Activated CD8-positive, alpha-beta memory T cell treated with anti-CD3 and anti-CD28 coated beads, Interleukin-2, amount 50 U/mL, for 24 hours (primary cell): ENCODE data around the gene PHLPP2.
A peak's percentile ranks its signal among the peaks of the same experiment; 100 is the strongest.
"Not testable (repeated sequence)": the region's sequence is repeated elsewhere in the genome, so short reads cannot be mapped to it uniquely, and the experiment has no call there.

Source experiments
- DNase-seq: peaks from one replicate; pipeline ENCODE4 v3.0.0-alpha.2; 2020; ENCODE audit errors: extremely low read depth

PHLPP2 gene

DNA sequence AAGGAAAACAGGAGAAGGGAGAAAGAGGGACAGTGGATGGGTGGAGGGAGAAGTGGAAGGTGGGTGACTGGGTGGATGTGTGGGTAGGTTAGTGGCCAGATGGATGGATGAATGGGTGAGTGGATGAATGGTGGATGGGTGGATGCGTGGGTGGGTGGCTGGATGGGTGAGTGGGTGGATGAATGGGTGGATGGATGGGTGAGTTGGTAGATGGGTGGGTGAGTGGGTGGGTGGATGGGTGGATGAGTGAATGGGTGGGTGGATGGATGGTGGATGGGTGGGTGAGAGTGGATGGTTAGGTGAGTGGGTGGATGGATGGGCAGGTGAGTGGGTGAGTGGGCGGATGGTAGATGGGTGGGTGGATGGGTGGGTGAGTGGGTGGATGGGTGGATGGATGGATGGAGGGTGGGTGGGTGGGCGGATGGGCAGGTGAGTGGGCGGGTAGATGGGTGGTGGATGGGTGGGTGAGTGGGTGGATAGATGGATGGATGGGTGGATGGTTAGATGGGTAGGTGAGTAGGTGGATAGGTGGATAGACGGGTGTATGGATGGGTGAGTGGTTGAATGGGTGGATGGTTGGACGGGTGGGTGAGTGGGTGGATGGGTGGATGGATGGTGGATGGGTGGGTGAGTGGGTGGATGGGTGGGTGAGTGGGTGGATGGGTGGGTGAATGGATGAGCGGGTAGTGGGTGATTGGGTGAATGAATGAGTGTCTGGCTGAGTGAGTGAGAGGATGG lies 99.2 kb downstream of the PHLPP2 start:
- DNase-seq: no peak

GRCh38 chr16:71623597-71623996 lies 100.9 kb downstream of the PHLPP2 start:
- no peak for DNase-seq

GRCh38 chr16:71622088-71622487 lies 102.4 kb downstream of the PHLPP2 start:
- DNase-seq: no peak

DNA sequence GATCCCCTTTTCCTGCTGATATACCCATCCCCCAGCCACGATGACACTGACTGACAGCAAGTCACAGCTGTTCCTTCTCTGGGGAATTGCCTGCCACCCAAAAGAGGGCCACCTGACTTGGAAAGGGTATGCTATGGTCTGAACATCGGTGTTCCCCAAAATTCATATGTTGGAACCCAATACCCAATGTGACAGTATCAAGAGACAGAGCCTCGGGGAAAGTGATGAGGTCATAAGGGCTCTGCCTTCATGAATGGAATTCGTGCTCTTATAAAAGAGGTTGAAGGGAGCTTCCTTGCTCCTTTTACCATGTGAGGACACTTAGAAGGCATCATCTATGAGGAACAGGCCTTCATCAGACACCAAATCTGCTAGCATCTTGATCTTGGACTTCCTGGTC lies 106.1 kb downstream of the PHLPP2 start:
- DNase-seq: no peak

DNA sequence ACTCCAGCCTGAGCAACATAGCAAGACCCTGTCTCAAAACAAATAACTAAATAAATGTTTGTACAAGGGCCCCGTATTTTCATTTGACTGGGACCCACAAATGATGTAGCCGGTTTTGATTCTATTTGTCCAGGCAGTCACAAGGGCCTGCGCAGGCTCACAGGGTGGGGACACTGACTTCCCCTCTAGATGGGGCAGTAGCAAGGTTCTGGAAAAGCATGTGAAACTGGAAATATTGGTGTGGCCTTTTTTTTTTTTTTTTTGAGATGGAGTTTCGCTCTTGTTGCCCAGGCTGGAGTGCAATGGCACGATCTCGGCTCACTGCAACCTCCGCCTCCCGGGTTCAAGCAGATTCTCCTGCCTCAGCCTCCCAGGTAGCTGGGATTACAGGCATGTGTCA lies 109.5 kb downstream of the PHLPP2 start:
- not testable (repeated sequence) for DNase-seq

DNA sequence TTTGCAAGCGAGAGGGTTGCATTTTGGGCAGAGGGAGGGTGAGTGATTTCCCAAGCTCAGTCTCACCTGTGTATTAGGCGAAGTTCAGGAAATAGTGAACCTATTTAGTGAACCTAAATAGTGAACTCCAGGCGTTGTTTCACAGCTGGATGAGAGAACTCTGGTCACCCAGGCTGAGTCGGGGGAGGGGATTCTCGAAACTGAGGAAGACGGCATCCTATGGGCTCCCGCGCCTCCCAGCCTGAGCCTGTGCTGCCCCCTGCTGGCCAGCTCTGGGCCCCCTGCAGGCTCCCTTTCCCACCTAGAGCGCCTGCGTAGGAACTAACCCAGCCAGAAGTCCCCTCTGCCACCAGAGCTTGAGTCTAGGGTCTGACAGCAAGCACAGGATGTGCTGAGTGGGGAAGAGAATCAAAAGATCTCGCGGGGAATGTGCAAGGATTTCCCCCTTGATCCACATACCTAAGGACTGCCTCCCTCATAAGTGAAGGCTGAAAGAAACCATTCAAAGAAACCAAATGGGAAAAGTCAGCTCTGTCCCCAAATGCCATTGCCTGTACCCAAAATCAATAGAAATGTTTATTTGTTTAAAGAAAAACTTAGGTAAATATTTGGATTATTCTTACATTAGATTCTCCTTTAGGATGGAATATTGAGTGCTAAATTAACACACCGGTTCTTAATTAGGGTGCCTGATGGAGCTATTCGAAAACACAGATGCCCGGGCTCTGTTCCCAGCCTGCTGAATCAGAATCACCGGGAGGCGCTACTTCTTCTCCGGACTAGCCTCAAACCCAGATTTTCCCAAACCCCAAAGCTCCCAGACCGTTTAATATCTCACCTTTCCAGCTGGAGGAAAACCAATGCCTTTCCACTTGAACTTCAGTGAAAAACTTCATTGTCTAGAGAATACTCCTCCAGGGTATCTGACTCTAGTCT lies 113.3 kb downstream of the PHLPP2 start:
- DNase-seq: peak; percentile 36

GRCh38 chr16:71610447-71610846 lies 114.1 kb downstream of the PHLPP2 start:
- no peak for DNase-seq

DNA sequence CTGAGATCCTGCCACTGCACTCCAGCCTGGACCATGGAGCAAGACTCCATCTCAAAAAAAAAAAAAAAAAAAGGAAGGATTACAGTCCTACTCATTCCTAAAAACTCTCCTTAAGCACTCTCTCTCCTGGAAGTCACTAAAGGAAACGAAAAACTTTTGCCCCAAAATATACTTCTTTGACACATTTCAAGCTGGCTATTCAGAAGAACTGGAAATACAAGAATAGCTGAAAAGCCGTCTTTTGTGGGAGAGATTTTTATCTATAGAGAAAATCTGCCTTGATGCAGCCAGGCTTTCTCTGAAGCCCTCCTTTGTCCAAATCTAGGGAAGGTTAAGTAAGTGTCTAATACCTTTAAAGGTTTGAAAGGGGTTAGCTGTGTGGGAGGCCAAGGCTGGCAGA lies 115.4 kb downstream of the PHLPP2 start:
- DNase-seq: no peak

GRCh38 chr16:71600822-71601221 lies 123.7 kb downstream of the PHLPP2 start:
- DNase-seq: no peak

- not testable (repeated sequence) for DNase-seq
Observed at GRCh38 chr16:71598426-71598825, 126.1 kb downstream of the PHLPP2 start.

- not testable (repeated sequence) for DNase-seq
Observed at GRCh38 chr16:71595340-71595826, 129.1 kb downstream of the PHLPP2 start.
